Ovary (tissue), 9 donors: ENCODE measurements around the gene ADGRD1. TPM values are rescaled to one million over a fixed set of nuclear protein-coding genes. Genes with fewer than 3 reads are reported as not detected.

Source experiments
- DNase-seq, 5 donors: peaks; one replicate each; pipeline ENCODE4 v3.0.0-alpha.2; 2019 to 2020
- H3K27ac ChIP-seq, 2 donors: fragments of 200-600 bp; one replicate each; pipeline versions ENCODE4 v1.5.1 to v1.8.0; 2019 to 2022
- H3K27me3 ChIP-seq: fragments of 200-600 bp; one replicate; pipeline ENCODE4 v1.8.0; 2022
- H3K36me3 ChIP-seq: fragments of 200-600 bp; sonication (generic); one replicate; pipeline ENCODE4 v1.5.1; 2019
- H3K4me1 ChIP-seq: one replicate; pipeline ENCODE4 v1.8.1; 2013; ENCODE audit warnings: mild to moderate bottlenecking, moderate library complexity; ENCODE audit not compliant: insufficient read depth
- H3K4me3 ChIP-seq: fragments of 200-600 bp; sonication (generic); one replicate; pipeline ENCODE4 v1.5.1; 2017
- H3K9me3 ChIP-seq, 2 donors: fragments of 200-600 bp in 1 of 2; sonication (generic) in 1 of 2; one replicate each; pipeline versions ENCODE4 v1.5.1 to v1.8.1; 2013 to 2019; ENCODE audit warnings: mild to moderate bottlenecking in 1 of 2, moderate library complexity in 1 of 2
- CTCF ChIP-seq, 3 donors: fragments of 450-650 bp in 2 of 3; fragments of 200-600 bp in 1 of 3; IDR thresholded peaks; one replicate each; pipeline versions ENCODE4 v1.5.1 to v1.8.0; 2016 to 2022; ENCODE audit warnings: antibody characterized with exemption in 3 of 3, mild to moderate bottlenecking in 1 of 3
- EP300 ChIP-seq: sonication (generic); formaldehyde crosslinking; IDR thresholded peaks from one replicate; pipeline ENCODE4 v1.6.1; 2017; ENCODE audit warnings: antibody characterized with exemption
- POLR2A ChIP-seq: fragments of 450-650 bp; IDR thresholded peaks from one replicate; pipeline ENCODE4 v1.6.1; 2017; ENCODE audit warnings: antibody characterized with exemption, mild to moderate bottlenecking, moderate library complexity
- WGBS, 3 donors: extraction: QIAGEN DNeasy Blood & Tissue Kit in 1 of 3; methylation state at CpG; one replicate each; pipeline versions ENCODE4 v1.1.5 to v1.1.7; 2013 to 2017; 5-methylcytosine and 5-hydroxymethylcytosine counted together
- intact Hi-C, 4 donors: fragments of 100-400 bp; cut with DNase I; formaldehyde crosslinking; loops; one replicate each; pipeline versions ENCODE4 v1.11.0 to v1.15.1; 2022 to 2023
- polyA plus RNA-seq, 2 donors: library from polyadenylated mRNA; stranded (reverse); fragments of 200-250 nt in 1 of 2; fragments of 350-450 nt in 1 of 2; fragmentation: Illumina TruSeq in 1 of 2; extraction: RNeasy Lipid Tissue Mini Kit (QIAGEN cat#74804) in 1 of 2; gene quantifications; one replicate each; pipeline ENCODE4 v1.2.3, GENCODE V29; 2013 to 2014
- total RNA-seq, 7 donors: library from RNA; depleted of rRNA in 2 of 7; stranded (reverse); fragments of >200 nt in 2 of 7; fragmentation: NEBNext Ultra II Directional in 3 of 7; extraction: Animal tissue kit (Norgen Biotek cat#: 25700) in 3 of 7; gene quantifications; one replicate each; pipeline versions ENCODE4 v1.1.0 to v1.2.4, GENCODE V29; 2016 to 2023
- donor health status: DM: no; HTN: no; CAD: no; lungs with moderate emphysema.
- donor health status: DM: no; HTN: no; CAD: no.
- donor health status: Bipolar disorder and iron deficiency.
- donor health status: DM: yes; HTN: yes; CAD: no.
- donor health status: DM: no; HTN: no; CAD: no.
- donor health status: DM: yes; HTN: yes; CAD: no.

The ADGRD1 gene
- total and polyA plus RNA-seq, 9 donors = 7.6 to 75.3 (median 25.9) TPM

GRCh38 chr12:131138638-131139362, 185.1 kb downstream of the ADGRD1 start:
- no peak overlapping the region for H3K27ac ChIP-seq
- TF ChIP-seq POLR2A (no peak), EP300 (no peak), CTCF (IDR thresholded peaks at IDR 0.05) (no peak)
- H3K9me3 ChIP-seq = no peaks in the 10 kb centered on the region
- 94 to 95% (median 94%) methylated on average over 34 of the region's 34 CpGs for WGBS, 3 donors
- H3K27me3 ChIP-seq = no peaks in the 10 kb centered on the region
- H3K4me3 ChIP-seq = no peak overlapping the region
- peak in 1 of 5 donors; percentile 10 for DNase-seq
- H3K4me1 ChIP-seq = no peaks in the 10 kb centered on the region
- intact Hi-C loops = loop anchor here in 2 of 4 donors (10.0 kb wide), 2 partner anchors 224 to 696 kb away; no protein-coding TSS in a partner anchor
- H3K36me3 ChIP-seq = no peaks in the 10 kb centered on the region

GRCh38 chr12:131139363-131140068, 185.8 kb downstream of the ADGRD1 start:
- 94 to 95% (median 94%) methylated on average over 20 to 27 of the region's 27 CpGs for WGBS, 3 donors
- H3K27ac ChIP-seq = no peak overlapping the region
- intact Hi-C loops = loop anchor here in 2 of 4 donors (10.0 kb wide), 2 partner anchors 225 to 695 kb away; no protein-coding TSS in a partner anchor
- H3K9me3 ChIP-seq = no peaks in the 10 kb centered on the region
- TF ChIP-seq POLR2A (no peak), EP300 (no peak), CTCF (IDR thresholded peaks at IDR 0.05) (no peak)
- H3K36me3 ChIP-seq = no peaks in the 10 kb centered on the region
- H3K4me1 ChIP-seq = no peaks in the 10 kb centered on the region
- no peaks in the 10 kb centered on the region for H3K27me3 ChIP-seq
- H3K4me3 ChIP-seq = no peak overlapping the region
- DNase-seq = peak in 1 of 5 donors; percentile 15

GRCh38 chr12:131140069-131140435, 186.3 kb downstream of the ADGRD1 start:
- intact Hi-C loops = no loop called here
- Histone ChIP-seq H3K4me1 (no peaks in the 10 kb centered on the region), H3K36me3 (no peaks in the 10 kb centered on the region), H3K4me3 (no peak overlapping the region), H3K9me3 (no peaks in the 10 kb centered on the region), H3K27me3 (no peaks in the 10 kb centered on the region), H3K27ac (no peak overlapping the region)
- no peak for DNase-seq
- TF ChIP-seq CTCF (IDR thresholded peaks at IDR 0.05) (no peak), POLR2A (no peak), EP300 (no peak)
- 94 to 97% (median 96%) methylated on average over 12 of the region's 12 CpGs for WGBS, 3 donors

- Histone ChIP-seq H3K36me3 (no peaks in the 10 kb centered on the region), H3K4me1 (no peaks in the 10 kb centered on the region), H3K4me3 (no peak overlapping the region), H3K27ac (no peak overlapping the region), H3K9me3 (no peaks in the 10 kb centered on the region), H3K27me3 (no peaks in the 10 kb centered on the region)
- intact Hi-C loops = no loop called here
- 89 to 93% (median 91%) methylated on average over 10 of the region's 10 CpGs for WGBS, 3 donors
- TF ChIP-seq CTCF (IDR thresholded peaks at IDR 0.05) = no peak
- no peak for TF ChIP-seq POLR2A
- no peak for TF ChIP-seq EP300
- peak in 1 of 5 donors; percentile 9 for DNase-seq
These were observed 187.0 kb downstream of the ADGRD1 start for GRCh38 chr12:131140697-131141096.
